ENCODE results near the gene EVI5.

DNA sequence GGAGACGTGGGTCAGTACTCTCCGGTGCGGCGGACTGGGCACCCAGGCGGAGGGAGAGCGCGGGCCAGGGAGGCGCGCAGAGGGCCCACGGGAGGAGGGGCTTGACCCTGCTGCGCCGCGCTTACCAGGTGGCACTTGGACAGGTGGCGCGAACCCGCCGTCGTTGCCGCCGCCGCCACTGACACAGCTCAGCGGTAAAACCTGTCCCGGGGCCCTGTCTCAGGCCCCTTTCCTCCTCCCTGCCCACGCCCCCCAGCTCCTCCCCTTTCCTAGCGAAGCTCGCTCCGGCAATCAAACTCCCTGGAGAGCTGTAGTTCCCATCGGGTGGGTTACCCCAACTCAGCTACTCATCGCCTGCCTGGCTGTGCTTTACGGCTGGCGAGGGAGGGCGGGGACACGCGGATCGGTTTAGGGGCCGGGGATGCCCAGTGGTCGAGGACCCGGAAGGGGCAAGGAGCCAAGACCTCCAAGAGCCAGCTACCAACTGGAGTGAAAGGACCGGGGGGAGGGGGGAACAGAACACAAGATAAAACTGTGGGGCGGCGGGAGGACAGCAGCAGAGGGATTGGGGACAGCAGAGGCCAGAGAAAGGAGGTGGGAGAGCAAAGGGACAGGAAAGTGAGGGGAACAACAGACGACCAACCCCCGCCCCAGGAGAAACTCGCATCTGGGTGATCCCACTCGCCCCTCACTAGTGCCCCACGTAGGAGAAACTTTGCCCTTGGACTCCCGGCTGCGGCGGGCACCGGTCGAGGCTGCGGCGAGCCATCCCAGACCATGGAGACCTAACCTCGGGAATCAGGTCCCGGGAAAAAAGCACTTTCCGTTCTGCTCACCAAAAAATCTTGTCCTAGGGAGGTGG is 301.1 kb downstream of the EVI5 start:
- TF ChIP-seq EP300 (IDR thresholded peaks at IDR 0.05) (no peak), CTCF (IDR thresholded peaks at IDR 0.05) (no peak)

Measured in tibial nerve (tissue), 4 donors.